H1 (cell line): ENCODE results near the gene ABCG1. TPM values are rescaled to one million over a fixed set of nuclear protein-coding genes. Genes with fewer than 3 reads are reported as not detected.

Experiments
- CTCF ChIA-PET: fragments of 300-600 bp; sonication (Branson Sonifier 250); formaldehyde crosslinking; loops from one replicate; lab custom pipeline; 2021; ENCODE audit not compliant: partially characterized antibody; lab: Charles Lee
- POLR2A ChIA-PET: fragments of 300-600 bp; sonication (Branson Sonifier 250); formaldehyde crosslinking; loops from one replicate; lab custom pipeline; 2021; ENCODE audit warnings: inconsistent platforms; ENCODE audit not compliant: partially characterized antibody; lab: Charles Lee
- DNase-seq, 2 experiments: peaks; one replicate each; pipeline versions ENCODE4 v3.0.0 to v3.0.0-alpha.2; 2010 to 2022; ENCODE audit warnings: low spot score in 2 of 2, low read depth in 1 of 2, mixed read lengths in 1 of 2
- FAIRE-seq: peaks from 2 replicates; lab custom pipeline; 2011; peaks lifted over from hg19 to GRCh38; lab: Jason Lieb, UNC
- H2AFZ ChIP-seq: 2 replicates; pipeline ENCODE4 v1.8.1; 2012; ENCODE audit warnings: low read length, inconsistent platforms
- H2AK5ac ChIP-seq: 2 replicates; pipeline ENCODE4 v1.6.1; 2013; ENCODE audit warnings: low read depth, low read length
- H2BK120ac ChIP-seq: replicated peaks from 2 replicates; pipeline ENCODE3; 2013; ENCODE audit warnings: low read depth, low read length, inconsistent platforms
- H2BK12ac ChIP-seq: 2 replicates; pipeline ENCODE4 v1.6.1; 2013; ENCODE audit warnings: low read depth, low read length
- H2BK15ac ChIP-seq: 2 replicates; pipeline ENCODE4 v1.6.1; 2013; ENCODE audit warnings: low read length
- H2BK20ac ChIP-seq: 2 replicates; pipeline ENCODE4 v1.6.1; 2013; ENCODE audit warnings: low read length
- H2BK5ac ChIP-seq: 2 replicates; pipeline ENCODE4 v1.6.1; 2013; ENCODE audit warnings: low read depth, low read length
- H3K14ac ChIP-seq: 2 replicates; pipeline ENCODE4 v1.6.1; 2013; ENCODE audit warnings: inconsistent platforms; ENCODE audit not compliant: insufficient read length
- H3K18ac ChIP-seq: 2 replicates; pipeline ENCODE4 v1.6.1; 2013; ENCODE audit warnings: low read length; ENCODE audit errors: extremely low read depth
- H3K23ac ChIP-seq: 2 replicates; pipeline ENCODE4 v1.6.1; 2013; ENCODE audit warnings: inconsistent platforms; ENCODE audit not compliant: insufficient read length
- H3K23me2 ChIP-seq: 2 replicates; pipeline ENCODE4 v1.6.1; 2013; ENCODE audit warnings: low read depth, low read length
- H3K27ac ChIP-seq: 2 replicates; pipeline ENCODE4 v1.6.1; 2011; ENCODE audit warnings: low read depth, low read length, inconsistent platforms
- H3K27me3 ChIP-seq, 4 experiments: replicated peaks in 1 of 4; 1 replicate in 1 of 4; 2 replicates in 3 of 4; pipeline versions ENCODE4 v1.6.1 to v1.8.1; 2011 to 2013; ENCODE audit warnings: low read length in 3 of 4, mild to moderate bottlenecking in 3 of 4, inconsistent platforms in 2 of 4, mixed read lengths in 2 of 4, moderate library complexity in 1 of 4; ENCODE audit not compliant: control insufficient read depth in 3 of 4, insufficient read depth in 3 of 4; ENCODE audit errors: extremely low read depth in 1 of 4
- H3K36me3 ChIP-seq, 4 experiments: 2 replicates each; pipeline versions ENCODE4 v1.6.1 to v1.8.1; 2011 to 2013; ENCODE audit warnings: mild to moderate bottlenecking in 4 of 4, low read length in 3 of 4, moderate library complexity in 2 of 4, control low read depth in 1 of 4, inconsistent platforms in 1 of 4; ENCODE audit not compliant: insufficient read depth in 4 of 4, control insufficient read depth in 2 of 4
- H3K4ac ChIP-seq: replicated peaks from 2 replicates; pipeline ENCODE3; 2013; ENCODE audit warnings: low read length, low read depth, mixed read lengths, inconsistent platforms; ENCODE audit not compliant: insufficient read length
- H3K4me1 ChIP-seq, 4 experiments: replicated peaks in 1 of 4; 1 replicate in 1 of 4; 2 replicates in 3 of 4; pipeline versions ENCODE4 v1.6.1 to v1.8.1; 2011 to 2013; ENCODE audit warnings: low read length in 3 of 4, inconsistent platforms in 2 of 4, mixed read lengths in 1 of 4; ENCODE audit not compliant: insufficient read depth in 4 of 4, control insufficient read depth in 3 of 4
- H3K4me2 ChIP-seq, 2 experiments: 2 replicates each; pipeline versions ENCODE4 v1.6.1 to v1.8.1; 2011 to 2013; ENCODE audit warnings: low read depth in 2 of 2, low read length in 2 of 2, control low read depth in 1 of 2, inconsistent platforms in 1 of 2, mild to moderate bottlenecking in 1 of 2; ENCODE audit not compliant: insufficient read depth in 1 of 2
- H3K4me3 ChIP-seq, 4 experiments: fragments of 200-600, 300-600 bp in 1 of 4; sonication (generic), shearing (Covaris generic), sonication (Bioruptor Twin) in 1 of 4; 2 replicates each; pipeline versions ENCODE4 v1.5.1 to v1.8.1; 2011 to 2016; ENCODE audit warnings: low read length in 4 of 4, low read depth in 3 of 4, control low read depth in 2 of 4, inconsistent platforms in 2 of 4, mild to moderate bottlenecking in 2 of 4, mixed read lengths in 1 of 4, moderate library complexity in 1 of 4; ENCODE audit not compliant: insufficient read depth in 2 of 4; ENCODE audit errors: extremely low read depth in 1 of 4
- H3K56ac ChIP-seq: replicated peaks from 2 replicates; pipeline ENCODE3; 2013; ENCODE audit warnings: low read depth, mild to moderate bottlenecking, mixed read lengths, low read length, inconsistent platforms; ENCODE audit not compliant: insufficient read length
- H3K79me1 ChIP-seq: 2 replicates; pipeline ENCODE4 v1.6.1; 2013; ENCODE audit warnings: low read depth, low read length, control low read depth
- H3K79me2 ChIP-seq, 2 experiments: 2 replicates each; pipeline versions ENCODE4 v1.6.1 to v1.8.1; 2012 to 2013; ENCODE audit warnings: low read length in 2 of 2, mild to moderate bottlenecking in 2 of 2, inconsistent platforms in 1 of 2; ENCODE audit not compliant: insufficient read depth in 2 of 2, control insufficient read depth in 1 of 2
- H3K9ac ChIP-seq, 4 experiments: replicated peaks in 1 of 4; 1 replicate in 1 of 4; 2 replicates in 3 of 4; pipeline versions ENCODE4 v1.6.1 to v1.8.1; 2011 to 2013; ENCODE audit warnings: low read depth in 3 of 4, low read length in 3 of 4, control low read depth in 2 of 4, mild to moderate bottlenecking in 2 of 4, moderate library complexity in 2 of 4, inconsistent platforms in 1 of 4; ENCODE audit errors: extremely low read depth in 1 of 4
- H3K9me3 ChIP-seq, 2 experiments: 2 replicates each; pipeline versions ENCODE4 v1.6.1 to v1.8.1; 2012 to 2013; ENCODE audit warnings: mild to moderate bottlenecking in 2 of 2, moderate library complexity in 2 of 2, control low read depth in 1 of 2, inconsistent platforms in 1 of 2, low read depth in 1 of 2, low read length in 1 of 2, mixed read lengths in 1 of 2; ENCODE audit not compliant: insufficient read depth in 2 of 2
- H4K20me1 ChIP-seq, 2 experiments: replicated peaks in 1 of 2; 2 replicates each; pipeline versions ENCODE3 to v1.8.1; 2011 to 2013; ENCODE audit warnings: inconsistent platforms in 2 of 2, low read length in 2 of 2, mild to moderate bottlenecking in 1 of 2; ENCODE audit not compliant: insufficient read depth in 2 of 2, control insufficient read depth in 1 of 2
- H4K5ac ChIP-seq: 2 replicates; pipeline ENCODE4 v1.6.1; 2013; ENCODE audit warnings: low read length, low read depth, mixed read lengths, inconsistent platforms; ENCODE audit not compliant: insufficient read length
- H4K8ac ChIP-seq: 2 replicates; pipeline ENCODE4 v1.8.0; 2013; ENCODE audit warnings: mild to moderate bottlenecking, moderate library complexity, low read length, inconsistent platforms; ENCODE audit not compliant: insufficient read depth; ENCODE audit errors: extremely low read depth
- H4K91ac ChIP-seq: replicated peaks from 2 replicates; pipeline ENCODE3; 2013; ENCODE audit warnings: low read length, mixed read lengths, inconsistent platforms; ENCODE audit not compliant: insufficient read length
- BCL11A ChIP-seq, 2 experiments: IDR thresholded peaks; one replicate each; pipeline ENCODE4 v1.6.1; 2011; ENCODE audit warnings: low read depth in 2 of 2, low read length in 2 of 2, mild to moderate bottlenecking in 2 of 2
- CTBP2 ChIP-seq: IDR thresholded peaks from 2 replicates; pipeline ENCODE4 v1.7.0; 2011; ENCODE audit warnings: borderline replicate concordance, mild to moderate bottlenecking, moderate library complexity, mixed read lengths, low read length; ENCODE audit not compliant: insufficient read depth, insufficient read length
- HDAC6 ChIP-seq: IDR thresholded peaks from one replicate; pipeline ENCODE4 v1.7.1; 2012; ENCODE audit warnings: low read depth, mild to moderate bottlenecking, inconsistent platforms, low read length, moderate library complexity
- JUND ChIP-seq: IDR thresholded peaks from 2 replicates; pipeline ENCODE4 v1.6.1; 2011; ENCODE audit warnings: mild to moderate bottlenecking, improper control_type of control experiment, low read length
- KDM4A ChIP-seq: IDR thresholded peaks from one replicate; pipeline ENCODE4 v1.7.1; 2012; ENCODE audit warnings: low read depth, mild to moderate bottlenecking, moderate library complexity, low read length, inconsistent platforms; ENCODE audit not compliant: severe bottlenecking
- MAFK ChIP-seq: IDR thresholded peaks from 2 replicates; pipeline ENCODE4 v1.6.1; 2012; ENCODE audit warnings: low read depth, mild to moderate bottlenecking, improper control_type of control experiment, low read length
- NRF1 ChIP-seq: IDR thresholded peaks from 2 replicates; pipeline ENCODE4 v1.6.1; 2011; ENCODE audit warnings: mild to moderate bottlenecking, low read depth, low read length, improper control_type of control experiment
- POLR2A ChIP-seq, 2 experiments: IDR thresholded peaks; 1 replicate in 1 of 2; 2 replicates in 1 of 2; pipeline ENCODE4 v1.6.1; 2011; ENCODE audit warnings: low read depth in 2 of 2, low read length in 2 of 2, mild to moderate bottlenecking in 2 of 2; ENCODE audit errors: control extremely low read depth in 1 of 2
- POU5F1 ChIP-seq: IDR thresholded peaks from 2 replicates; pipeline ENCODE4 v1.6.1; 2011; ENCODE audit warnings: low read depth, mild to moderate bottlenecking, low read length, moderate library complexity
- RAD21 ChIP-seq, 2 experiments: IDR thresholded peaks in 1 of 2; conservative IDR thresholded peaks in 1 of 2; 2 replicates each; pipeline ENCODE4 v1.6.1; 2011; ENCODE audit warnings: low read depth in 2 of 2, low read length in 2 of 2, improper control_type of control experiment in 1 of 2, inconsistent platforms in 1 of 2, mild to moderate bottlenecking in 1 of 2, moderate library complexity in 1 of 2
- SIN3A ChIP-seq, 2 experiments: IDR thresholded peaks in 1 of 2; conservative IDR thresholded peaks in 1 of 2; 2 replicates each; pipeline ENCODE4 v1.6.1; 2011 to 2012; ENCODE audit warnings: low read length in 2 of 2, improper control_type of control experiment in 1 of 2, low read depth in 1 of 2, mild to moderate bottlenecking in 1 of 2
- SP2 ChIP-seq: IDR thresholded peaks from 2 replicates; pipeline ENCODE4 v1.6.1; 2012; ENCODE audit warnings: mild to moderate bottlenecking, low read length, inconsistent platforms
- TAF7 ChIP-seq: optimal IDR thresholded peaks from 2 replicates; pipeline ENCODE3; 2011; ENCODE audit warnings: low read depth, mild to moderate bottlenecking, inconsistent platforms, low read length, moderate library complexity, borderline replicate concordance
- YY1 ChIP-seq: IDR thresholded peaks from 2 replicates; pipeline ENCODE4 v1.6.1; 2011; ENCODE audit warnings: low read depth, mild to moderate bottlenecking, low read length
- WGBS, 2 experiments: shearing (Covaris generic) in 1 of 2; methylation state at CpG; one replicate each; pipeline versions ENCODE4 v1.1.6 to v1.1.7; 2013 to 2015; ENCODE audit warnings: low lambda C conversion rate in 2 of 2, mixed read lengths in 2 of 2, inconsistent platforms in 1 of 2, low coverage in 1 of 2, missing lambda C conversion rate in 1 of 2; ENCODE audit not compliant: insufficient replicate concordance in 2 of 2, insufficient coverage in 1 of 2, insufficient read length in 1 of 2; ENCODE audit errors: extremely low coverage in 1 of 2, missing lambda C conversion rate in 1 of 2; 5-methylcytosine and 5-hydroxymethylcytosine counted together
- polyA plus RNA-seq, 7 experiments: library from polyadenylated mRNA; depleted of rRNA in 3 of 7; stranded (reverse) in 5 of 7; unstranded in 2 of 7; fragments of >200 nt in 5 of 7; fragments of 200-250 nt in 2 of 7; gene quantifications; 1 replicate in 5 of 7; 2 replicates in 1 of 7; 4 replicates in 1 of 7; pipeline versions ENCODE4 v1.2.1 to v1.2.3, GENCODE V29; 2011 to 2013; ENCODE audit warnings: missing spikeins in 2 of 7, mixed read lengths in 2 of 7
- total RNA-seq: library from RNA; stranded (reverse); fragmentation: NEBNext Ultra II Directional; extraction: Animal tissue kit (Norgen Biotek cat#: 25700); gene quantifications from 2 replicates; pipeline ENCODE4 v1.2.1, GENCODE V29; 2021

The ABCG1 gene
- total and polyA plus RNA-seq, 2 of the 8 experiments (the other 6 are each of a cell fraction or from before 2014, with no cell fraction given): 2.1 to 4.0 TPM

- H2AFZ ChIP-seq: no peak overlapping the region
- POLR2A ChIA-PET: no interaction called here
- H4K5ac ChIP-seq: no peak overlapping the region
- no peak overlapping the region for H3K18ac ChIP-seq
- H2BK15ac ChIP-seq: no peak overlapping the region
- TF ChIP-seq KDM4A: no peak
- TF ChIP-seq JUND: no peak
- no peak for TF ChIP-seq YY1
- TF ChIP-seq HDAC6: no peak
- no peak for TF ChIP-seq NRF1
- TF ChIP-seq MAFK: no peak
- TF ChIP-seq SIN3A (conservative IDR thresholded peaks at IDR 0.05 in 1 of 2, IDR thresholded peaks at IDR 0.05 in 1 of 2; ENCODE audit: low read depth in 1 of 2, low read length in 2 of 2): no peak
- TF ChIP-seq TAF7: no peak
- TF ChIP-seq RAD21 (IDR thresholded peaks at IDR 0.05 in 1 of 2, conservative IDR thresholded peaks at IDR 0.05 in 1 of 2; ENCODE audit: low read depth in 2 of 2, low read length in 2 of 2): no peak
- TF ChIP-seq SP2: no peak
- no peak for TF ChIP-seq POLR2A (IDR thresholded peaks at IDR 0.05; ENCODE audit: control extremely low read depth in 1 of 2, low read depth in 2 of 2, low read length in 2 of 2)
- no peak for TF ChIP-seq CTBP2
- TF ChIP-seq POU5F1: no peak
- no peak for TF ChIP-seq BCL11A (IDR thresholded peaks at IDR 0.05; ENCODE audit: low read depth in 2 of 2, low read length in 2 of 2)
- TF ChIP-seq, all 59 proteins: peak for 0
- no peak overlapping the region for H3K14ac ChIP-seq
- no peak overlapping the region for H2BK5ac ChIP-seq
- no peak overlapping the region for H3K4ac ChIP-seq
- H2BK20ac ChIP-seq: no peak overlapping the region
- H2BK120ac ChIP-seq: no peak overlapping the region
- H3K79me1 ChIP-seq: no peaks in the 10 kb centered on the region; the same call in 1 of the 2 replicates
- no peaks in the 10 kb centered on the region for H3K36me3 ChIP-seq
- H3K56ac ChIP-seq: no peak overlapping the region
- no peak overlapping the region for H3K4me2 ChIP-seq
- H3K23ac ChIP-seq: no peak overlapping the region
- no peak for DNase-seq
- no peak overlapping the region for H4K91ac ChIP-seq
- H2AK5ac ChIP-seq: no peak overlapping the region
- H3K9me3 ChIP-seq: no peaks in the 10 kb centered on the region
- H3K27ac ChIP-seq: no peak overlapping the region
- H3K4me1 ChIP-seq: no peaks in the 10 kb centered on the region
- H3K4me3 ChIP-seq: no peak overlapping the region
- H3K27me3 ChIP-seq: no peaks in the 10 kb centered on the region
- no peaks in the 10 kb centered on the region for H3K23me2 ChIP-seq
- H2BK12ac ChIP-seq: no peak overlapping the region
- H4K8ac ChIP-seq: no peak overlapping the region
- no peak overlapping the region for H3K9ac ChIP-seq
- WGBS, 2 experiments: 94% methylated on average over 5 of the region's 6 CpGs; no CpG with 5 or more reads in 1 of the 2 experiments
- no peaks in the 10 kb centered on the region for H4K20me1 ChIP-seq
- FAIRE-seq: no peak
- no peaks in the 10 kb centered on the region for H3K79me2 ChIP-seq
- CTCF ChIA-PET: interaction anchor here (0.7 to 2.5 kb wide), 2 partner anchors 29 to 84 kb away, joined by 3 to 9 read pairs; no protein-coding TSS in a partner anchor
These were observed 43.7 kb upstream of the ABCG1 start for GRCh38 chr21:42175110-42175710.
